Cardiac fibroblast (primary cell): ENCODE measurements around the gene COL9A3.

Experiments
- DNase-seq, 2 donors: peaks; one replicate each; pipeline versions ENCODE4 v3.0.0 to v3.0.0-alpha.2; 2010; ENCODE audit warnings: low read depth in 2 of 2
- H3K4me3 ChIP-seq, 2 donors: replicated peaks in 1 of 2; 1 replicate in 1 of 2; 2 replicates in 1 of 2; pipeline ENCODE4 v1.5.1; 2011; ENCODE audit warnings: low read depth in 2 of 2, low read length in 2 of 2, mild to moderate bottlenecking in 2 of 2, moderate library complexity in 1 of 2
- TF ChIP-seq, protein P1 (sequence below): IDR thresholded peaks from one replicate; pipeline ENCODE4 v1.5.1; 2011; ENCODE audit warnings: low read depth, mild to moderate bottlenecking, low read length, inconsistent platforms

The COL9A3 gene

DNA sequence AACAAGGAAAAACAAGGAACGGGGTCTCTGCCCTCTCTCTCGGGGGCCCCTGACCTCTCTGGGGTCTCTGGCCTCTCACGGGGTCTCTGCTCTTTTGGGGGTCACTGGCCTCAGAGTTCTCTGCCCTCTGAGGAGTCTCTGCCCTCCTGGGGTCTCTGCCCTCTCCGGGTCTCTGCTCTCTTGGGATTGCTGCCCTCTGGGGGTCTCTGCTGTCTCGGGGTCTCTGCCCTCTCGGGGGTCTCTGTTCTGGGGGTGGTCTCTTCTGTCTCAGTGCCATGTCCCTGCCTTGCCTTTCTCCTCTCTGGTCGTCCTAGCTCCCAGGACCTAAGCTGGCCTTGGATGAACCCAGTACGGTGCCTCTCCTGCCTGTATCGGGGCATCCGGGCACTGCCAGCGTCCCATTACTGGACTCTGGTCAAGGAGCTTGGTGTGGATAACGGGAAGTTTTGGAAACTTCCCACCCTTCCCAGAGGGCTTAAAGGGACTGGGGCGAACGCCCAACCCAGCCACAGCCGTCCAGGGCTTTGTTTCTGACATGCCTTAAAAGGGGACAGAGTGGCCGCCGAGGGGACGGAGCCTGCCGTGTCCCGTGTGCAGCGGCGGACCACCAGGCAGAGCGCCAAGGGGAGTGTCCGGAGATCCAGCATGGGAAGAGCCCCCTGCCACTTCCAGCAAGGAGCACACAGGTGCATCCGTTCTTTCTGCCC is 45.3 kb upstream of the COL9A3 start:
- DNase-seq, result no peak
- TF ChIP-seq, protein P1, sequence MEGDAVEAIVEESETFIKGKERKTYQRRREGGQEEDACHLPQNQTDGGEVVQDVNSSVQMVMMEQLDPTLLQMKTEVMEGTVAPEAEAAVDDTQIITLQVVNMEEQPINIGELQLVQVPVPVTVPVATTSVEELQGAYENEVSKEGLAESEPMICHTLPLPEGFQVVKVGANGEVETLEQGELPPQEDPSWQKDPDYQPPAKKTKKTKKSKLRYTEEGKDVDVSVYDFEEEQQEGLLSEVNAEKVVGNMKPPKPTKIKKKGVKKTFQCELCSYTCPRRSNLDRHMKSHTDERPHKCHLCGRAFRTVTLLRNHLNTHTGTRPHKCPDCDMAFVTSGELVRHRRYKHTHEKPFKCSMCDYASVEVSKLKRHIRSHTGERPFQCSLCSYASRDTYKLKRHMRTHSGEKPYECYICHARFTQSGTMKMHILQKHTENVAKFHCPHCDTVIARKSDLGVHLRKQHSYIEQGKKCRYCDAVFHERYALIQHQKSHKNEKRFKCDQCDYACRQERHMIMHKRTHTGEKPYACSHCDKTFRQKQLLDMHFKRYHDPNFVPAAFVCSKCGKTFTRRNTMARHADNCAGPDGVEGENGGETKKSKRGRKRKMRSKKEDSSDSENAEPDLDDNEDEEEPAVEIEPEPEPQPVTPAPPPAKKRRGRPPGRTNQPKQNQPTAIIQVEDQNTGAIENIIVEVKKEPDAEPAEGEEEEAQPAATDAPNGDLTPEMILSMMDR, result no peak
- no peak overlapping the region for H3K4me3 ChIP-seq

DNA sequence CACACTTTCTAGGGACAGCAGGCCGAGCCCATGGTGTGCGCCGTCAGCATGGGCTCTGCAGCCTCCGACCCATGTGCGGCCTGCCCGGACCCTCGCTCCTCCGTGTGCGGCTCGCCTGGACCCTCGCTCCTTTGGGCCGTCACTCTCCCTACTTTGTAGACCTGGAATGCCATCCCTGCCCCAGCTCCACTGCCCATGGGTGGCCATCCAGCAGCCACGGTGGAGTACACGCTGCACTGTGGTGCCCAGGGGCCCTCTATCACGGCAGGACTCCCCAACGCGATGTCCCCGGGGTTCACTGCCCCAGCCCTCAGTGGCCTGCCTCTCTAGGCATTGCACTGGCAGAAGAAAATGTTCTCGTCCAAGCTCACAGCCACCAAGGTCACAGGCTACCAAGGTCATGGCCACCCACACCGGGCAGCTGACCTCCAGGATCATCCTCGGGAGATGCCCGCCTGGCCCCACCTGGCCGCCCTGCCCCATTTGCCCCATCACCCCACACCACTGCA is 44.7 kb upstream of the COL9A3 start:
- TF ChIP-seq, protein P1, result no peak
- DNase-seq, result no peak
- H3K4me3 ChIP-seq, result no peak overlapping the region

- H3K4me3 ChIP-seq, result no peak overlapping the region
- TF ChIP-seq, protein P1, result no peak
- no peak for DNase-seq
Measured at GRCh38 chr20:62772619-62772989, 44.2 kb upstream of the COL9A3 start.

DNA sequence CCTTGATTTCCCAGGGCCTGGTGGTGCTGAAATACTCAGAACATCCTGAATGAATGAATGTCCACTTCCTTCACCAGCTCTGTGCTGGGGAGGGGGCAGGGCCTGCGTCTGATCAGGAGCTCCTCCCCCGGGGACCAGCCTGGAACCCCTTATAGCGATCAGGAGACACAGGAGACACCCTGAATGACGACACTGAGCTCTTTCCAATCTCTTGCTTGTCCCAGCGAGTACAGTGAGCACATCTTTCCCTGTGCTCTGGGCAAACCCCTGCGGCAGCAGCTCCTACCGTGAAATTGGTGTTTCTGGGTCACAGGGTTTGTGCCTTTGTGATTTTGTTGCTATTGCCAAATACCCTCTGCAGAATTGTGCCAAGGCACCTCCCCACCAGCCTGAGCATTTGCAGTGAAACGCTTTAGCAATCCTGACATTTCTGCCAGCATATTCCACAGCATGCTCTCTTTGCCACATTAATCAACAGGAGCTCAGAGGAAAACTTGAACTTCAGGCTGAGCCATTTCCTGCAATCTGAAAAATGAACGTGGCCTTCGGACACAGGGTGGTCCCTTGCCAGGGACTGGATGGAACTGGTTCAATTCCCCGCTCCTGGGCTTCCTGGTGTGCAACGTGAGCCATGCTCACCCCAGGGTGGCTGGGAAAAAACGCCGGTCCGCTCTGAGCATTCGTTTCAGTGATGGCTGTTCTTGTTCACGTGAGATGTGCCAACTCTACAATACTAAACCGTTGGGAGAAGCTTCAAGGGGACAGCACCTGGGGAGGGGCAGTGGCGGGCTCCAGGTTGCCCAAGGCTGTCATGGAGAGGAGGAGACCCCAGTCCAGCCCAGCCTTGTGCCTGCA is 43.6 kb upstream of the COL9A3 start:
- H3K4me3 ChIP-seq, result no peak overlapping the region
- DNase-seq, result peak in 1 of 2 donors; percentile 78
- TF ChIP-seq, protein P1, result no peak

- DNase-seq, result no peak
- TF ChIP-seq, protein P1, result no peak
- H3K4me3 ChIP-seq, result no peak overlapping the region
Measured at GRCh38 chr20:62773845-62774714, 42.8 kb upstream of the COL9A3 start.

- TF ChIP-seq, protein P1, result no peak
- no peak overlapping the region for H3K4me3 ChIP-seq
- no peak for DNase-seq
Measured at GRCh38 chr20:62774762-62775161, 42.1 kb upstream of the COL9A3 start.
